GM18498 (cell line): ENCODE results near the gene KLHL17.

ENCODE experiments used
- ATAC-seq: cut with Tn5 transposase; IDR thresholded peaks from one replicate; pipeline ENCODE4 v1.9.1; 2021; ENCODE audit warnings: mild to moderate bottlenecking, moderate library complexity; ENCODE audit not compliant: unreplicated experiment

Gene KLHL17

GRCh38 chr1:921011-921837 is 39.2 kb upstream of the KLHL17 start:
- no peak for ATAC-seq

GRCh38 chr1:923131-923990 is 37.0 kb upstream of the KLHL17 start, which contains the start of gene SAMD11:
TSS of gene SAMD11 (plus strand) at chr1:923923. CDS start at chr1:924432, 509 bp downstream.
- ATAC-seq, result no peak

- no peak for ATAC-seq
Observed at GRCh38 chr1:923991-924655, 36.3 kb upstream of the KLHL17 start.

- no peak for ATAC-seq
Observed at GRCh38 chr1:924656-925560, 35.5 kb upstream of the KLHL17 start.

- no peak for ATAC-seq
Observed at GRCh38 chr1:925561-926421, 34.6 kb upstream of the KLHL17 start.

GRCh38 chr1:927234-927633 is 33.1 kb upstream of the KLHL17 start:
- no peak for ATAC-seq

- no peak for ATAC-seq
Observed at GRCh38 chr1:927748-928147, 32.6 kb upstream of the KLHL17 start.

GRCh38 chr1:928825-929661 is 31.3 kb upstream of the KLHL17 start:
- ATAC-seq, result no peak

GRCh38 chr1:929712-930632 is 30.4 kb upstream of the KLHL17 start:
- ATAC-seq, result no peak

GRCh38 chr1:930633-931138 is 29.7 kb upstream of the KLHL17 start:
- no peak for ATAC-seq

GRCh38 chr1:931380-932172 is 28.8 kb upstream of the KLHL17 start:
- no peak for ATAC-seq

- ATAC-seq, result no peak
Observed at GRCh38 chr1:932173-932510, 28.2 kb upstream of the KLHL17 start.

- ATAC-seq, result no peak
Observed at GRCh38 chr1:932776-933602, 27.4 kb upstream of the KLHL17 start.

GRCh38 chr1:933603-933940 is 26.8 kb upstream of the KLHL17 start:
- no peak for ATAC-seq

GRCh38 chr1:934991-935750 is 25.2 kb upstream of the KLHL17 start:
- no peak for ATAC-seq
